Measurements from ENCODE around the gene CPT2.

CPT2 gene

GRCh38 chr1:53218201-53218600 lies 21.6 kb downstream of the CPT2 start:
- DNase-seq (ENCODE audit: low read depth in 3 of 3) = no peak

GRCh38 chr1:53219711-53220110 lies 23.1 kb downstream of the CPT2 start:
- no peak for DNase-seq (ENCODE audit: low read depth in 3 of 3)

- peak; percentile 89 to 98 (median 94) for DNase-seq (ENCODE audit: low read depth in 3 of 3)
These were observed 23.7 kb downstream of the CPT2 start, which contains the start of gene CZIB for GRCh38 chr1:53220171-53220961. CZIB (minus strand) TSS chr1:53220634; CDS start chr1:53220575, 59 bp downstream.

GRCh38 chr1:53220962-53221286 lies 24.3 kb downstream of the CPT2 start:
- no peak for DNase-seq (ENCODE audit: low read depth in 3 of 3)

- DNase-seq (ENCODE audit: low read depth in 3 of 3) = no peak
These were observed 41.0 kb downstream of the CPT2 start for GRCh38 chr1:53237638-53238037.

GRCh38 chr1:53238197-53239155 lies 41.9 kb downstream of the CPT2 start, which contains the start of gene MAGOH:
MAGOH (minus strand) TSS chr1:53238518; CDS start chr1:53238448, 70 bp downstream.
- peak; percentile 89 to 90 (median 89) for DNase-seq (ENCODE audit: low read depth in 3 of 3)

GRCh38 chr1:53241828-53242227 lies 45.2 kb downstream of the CPT2 start:
- DNase-seq (ENCODE audit: low read depth in 3 of 3) = no peak

- DNase-seq (ENCODE audit: low read depth in 3 of 3) = no peak
These were observed 45.8 kb downstream of the CPT2 start for GRCh38 chr1:53242381-53242780.

- DNase-seq (ENCODE audit: low read depth in 3 of 3) = no peak
These were observed 47.5 kb downstream of the CPT2 start for GRCh38 chr1:53244141-53244540.

GRCh38 chr1:53246261-53247134 lies 49.9 kb downstream of the CPT2 start:
- no peak for DNase-seq (ENCODE audit: low read depth in 3 of 3)

GRCh38 chr1:53249706-53250105 lies 53.1 kb downstream of the CPT2 start:
- no peak for DNase-seq (ENCODE audit: low read depth in 3 of 3)

GRCh38 chr1:53250325-53250724 lies 53.7 kb downstream of the CPT2 start:
- DNase-seq (ENCODE audit: low read depth in 3 of 3) = no peak

GRCh38 chr1:53254011-53254640 lies 57.5 kb downstream of the CPT2 start:
- no peak for DNase-seq (ENCODE audit: low read depth in 3 of 3)

GRCh38 chr1:53255031-53255430 lies 58.4 kb downstream of the CPT2 start:
- no peak for DNase-seq (ENCODE audit: low read depth in 3 of 3)

- no peak for DNase-seq (ENCODE audit: low read depth in 3 of 3)
These were observed 60.2 kb downstream of the CPT2 start for GRCh38 chr1:53256511-53257453.

GRCh38 chr1:53257454-53258081 lies 60.9 kb downstream of the CPT2 start:
- DNase-seq (ENCODE audit: low read depth in 3 of 3) = no peak

GRCh38 chr1:53258216-53258615 lies 61.6 kb downstream of the CPT2 start:
- DNase-seq (ENCODE audit: low read depth in 3 of 3) = no peak

- no peak for DNase-seq (ENCODE audit: low read depth in 3 of 3)
These were observed 63.3 kb downstream of the CPT2 start for GRCh38 chr1:53259932-53260331.

- no peak for DNase-seq (ENCODE audit: low read depth in 3 of 3)
These were observed 64.1 kb downstream of the CPT2 start for GRCh38 chr1:53260631-53261247.

All from stimulated activated CD4-positive, alpha-beta T cell treated with anti-CD3 and anti-CD28 coated beads, TNF-alpha, amount 100 ng/mL, for 48 hours (primary cell).